CD4-positive, alpha-beta T cell treated with Interferon gamma for 1 hour (primary cell): ENCODE measurements around the gene KIAA0753.

Source experiments
- DNase-seq: peaks from one replicate; pipeline ENCODE4 v3.0.0-alpha.2; 2020

KIAA0753 gene

DNA sequence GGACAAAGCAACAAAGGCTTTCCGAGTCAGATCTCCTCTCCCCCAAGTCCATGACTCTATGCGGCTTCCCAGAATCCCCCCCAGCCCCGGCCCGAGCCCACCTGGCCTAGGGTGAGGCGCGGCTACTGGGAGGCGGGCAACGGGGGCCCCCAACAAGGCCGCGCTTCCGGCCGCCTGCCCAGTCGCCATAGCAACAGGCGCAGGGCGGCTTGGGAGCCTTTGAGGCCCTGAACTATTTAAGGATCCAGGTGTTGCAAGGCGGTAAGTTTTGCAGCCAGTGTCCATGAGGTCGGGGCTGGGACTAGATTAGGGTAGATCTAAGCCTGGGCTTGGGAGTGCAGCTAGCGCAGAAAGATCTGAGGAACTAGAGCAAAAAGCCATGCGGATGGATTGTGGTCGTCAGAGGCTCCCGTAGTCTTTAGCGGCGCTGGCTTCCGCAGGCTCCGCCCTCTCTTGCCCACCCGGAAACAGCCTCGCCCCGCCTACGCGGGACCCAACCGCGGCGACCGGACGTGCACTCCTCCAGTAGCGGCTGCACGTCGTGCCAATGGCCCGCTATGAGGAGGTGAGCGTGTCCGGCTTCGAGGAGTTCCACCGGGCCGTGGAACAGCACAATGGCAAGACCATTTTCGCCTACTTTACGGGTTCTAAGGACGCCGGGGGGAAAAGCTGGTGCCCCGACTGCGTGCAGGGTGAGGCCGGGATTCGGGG is at the start of gene KIAA0753, which contains the start of gene TXNDC17:
Gene KIAA0753 (minus strand): TSS at position 176 of the 711 bp plus-strand sequence. CDS start 5,608 bp downstream, outside the sequence.
Gene TXNDC17 (plus strand): TSS at position 525 of the 711 bp plus-strand sequence. CDS start 23 bp downstream, at position 548.
- peak; percentile 88 for DNase-seq

DNA sequence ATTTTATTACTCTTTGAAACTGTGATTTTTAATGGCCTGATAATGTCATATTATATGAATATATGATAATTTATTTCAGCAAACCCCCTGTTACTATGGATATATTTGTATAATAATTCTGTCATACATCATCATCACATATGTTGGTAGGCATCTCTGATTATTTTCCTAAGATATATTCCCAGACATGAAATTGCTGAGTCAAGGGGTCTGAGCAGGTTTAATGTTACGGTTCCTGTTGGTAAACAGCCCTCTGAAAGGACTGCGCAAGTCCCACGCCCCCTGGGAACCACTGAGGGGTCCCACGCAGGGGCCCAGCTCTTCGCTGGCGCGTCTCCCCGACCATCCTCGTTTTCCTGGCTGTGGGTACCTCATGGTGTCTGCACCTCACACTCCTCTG is 48.4 kb upstream of the KIAA0753 start:
- no peak for DNase-seq

DNA sequence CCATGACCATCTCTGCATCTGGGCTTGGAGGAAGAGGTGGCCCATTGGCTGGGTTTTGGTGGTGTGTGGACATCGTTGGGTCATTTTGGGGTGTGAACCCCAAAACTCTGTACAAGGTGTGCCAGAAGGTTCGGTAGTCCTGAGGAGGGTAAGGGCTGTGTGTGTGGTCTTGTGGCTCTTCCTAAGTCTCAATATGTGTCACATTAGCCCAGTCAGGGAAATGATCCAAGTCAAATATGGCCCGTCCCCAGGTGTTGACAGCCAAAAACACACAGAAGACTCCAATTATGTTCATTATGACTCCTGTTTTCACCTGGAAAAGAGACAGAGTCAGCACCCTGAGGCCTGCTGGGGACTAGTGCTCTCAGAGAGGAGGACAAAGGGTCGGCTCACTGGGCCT is 45.5 kb upstream of the KIAA0753 start:
- no peak for DNase-seq

DNA sequence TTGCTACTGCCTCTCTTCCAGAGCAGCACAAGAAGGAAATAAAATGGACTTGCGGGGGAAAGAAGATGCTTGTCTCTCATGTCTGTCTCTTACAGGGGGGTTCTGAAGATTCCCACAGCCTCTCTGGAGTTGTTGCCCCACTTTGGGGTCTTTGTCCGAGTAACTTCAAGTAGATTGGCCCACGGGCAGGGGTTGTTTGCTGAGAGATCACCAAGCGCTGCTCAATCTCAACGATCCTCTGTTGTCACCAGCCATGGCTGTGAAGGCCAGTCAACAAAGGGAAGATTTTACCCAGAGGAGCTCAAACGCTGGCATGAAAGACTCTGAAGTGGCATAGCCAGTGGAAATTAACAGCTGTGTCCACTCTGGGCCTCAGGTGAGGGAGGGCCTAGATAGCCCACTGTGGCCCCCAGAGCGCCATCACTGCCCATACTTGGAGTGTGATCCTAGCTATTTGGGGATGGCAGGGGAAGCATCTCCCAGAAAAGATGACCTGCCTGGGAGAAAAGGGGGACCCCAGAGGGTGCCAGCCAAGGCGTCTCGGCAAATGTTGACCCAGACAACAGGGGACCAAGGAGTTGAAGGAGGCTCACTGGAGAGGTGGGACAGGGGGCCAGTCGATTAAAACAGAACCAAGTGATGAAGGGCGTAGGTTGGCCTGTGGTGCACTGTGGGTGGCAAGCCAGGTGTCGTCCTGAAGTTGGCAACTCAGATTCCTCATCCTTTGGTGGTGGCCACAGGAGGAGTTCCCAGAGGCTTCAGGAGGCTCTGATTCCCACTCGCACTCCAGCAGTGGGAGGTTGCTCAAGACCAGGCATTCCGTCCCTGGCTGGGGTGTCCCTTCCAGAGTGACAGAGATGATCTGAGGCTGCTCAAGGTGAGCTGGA is 44.6 kb upstream of the KIAA0753 start:
- no peak for DNase-seq

DNA sequence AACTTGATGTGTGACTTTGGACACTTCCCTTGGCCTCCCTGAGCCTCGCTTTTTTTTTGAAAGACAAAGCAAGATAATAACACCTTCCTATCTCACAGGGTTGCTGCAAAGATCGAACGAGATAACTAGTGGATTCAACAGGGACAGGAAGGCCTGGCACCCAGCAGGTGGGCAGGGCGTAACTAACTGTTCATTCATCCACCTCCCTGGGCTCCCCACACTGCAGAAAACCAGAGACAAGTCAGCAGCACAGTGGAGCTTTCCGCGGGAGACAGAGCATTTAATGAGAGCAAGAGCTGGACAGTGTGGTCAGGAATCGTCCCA is 43.9 kb upstream of the KIAA0753 start:
- no peak for DNase-seq

DNA sequence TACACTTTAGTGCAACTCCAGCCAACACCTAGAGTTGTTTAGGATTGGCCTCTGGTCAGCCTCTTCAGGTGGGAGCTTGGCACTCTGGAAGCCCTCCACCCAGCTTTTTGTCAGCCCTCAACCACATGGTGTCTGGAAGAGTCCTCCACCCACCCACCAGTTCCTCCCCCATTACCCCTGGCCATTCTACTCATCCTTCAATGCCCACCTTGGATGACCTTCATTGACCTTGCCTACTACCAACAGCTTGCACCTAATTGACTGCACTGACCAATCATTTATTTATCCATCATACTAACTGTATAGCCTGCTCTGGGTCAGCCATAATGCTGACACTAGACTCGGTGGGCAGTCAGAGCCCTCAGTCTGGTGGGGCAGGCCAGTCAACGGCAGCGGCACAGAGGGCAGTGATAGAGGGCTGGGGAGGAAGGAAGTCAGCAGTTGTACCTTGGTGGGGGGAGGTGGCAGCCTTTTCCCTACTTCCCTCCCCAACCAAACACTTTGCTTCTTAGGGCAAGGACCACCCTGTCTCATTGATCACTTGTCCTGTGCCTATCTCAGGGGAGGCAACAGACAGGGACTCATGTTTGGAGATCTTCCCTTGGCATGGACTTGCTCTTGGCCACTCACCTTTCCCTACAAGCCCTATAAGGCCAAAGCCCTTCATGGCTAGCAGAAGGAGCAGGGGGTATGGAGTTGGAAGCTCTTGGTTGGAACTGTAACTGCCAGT is 43.4 kb upstream of the KIAA0753 start:
- no peak for DNase-seq

DNA sequence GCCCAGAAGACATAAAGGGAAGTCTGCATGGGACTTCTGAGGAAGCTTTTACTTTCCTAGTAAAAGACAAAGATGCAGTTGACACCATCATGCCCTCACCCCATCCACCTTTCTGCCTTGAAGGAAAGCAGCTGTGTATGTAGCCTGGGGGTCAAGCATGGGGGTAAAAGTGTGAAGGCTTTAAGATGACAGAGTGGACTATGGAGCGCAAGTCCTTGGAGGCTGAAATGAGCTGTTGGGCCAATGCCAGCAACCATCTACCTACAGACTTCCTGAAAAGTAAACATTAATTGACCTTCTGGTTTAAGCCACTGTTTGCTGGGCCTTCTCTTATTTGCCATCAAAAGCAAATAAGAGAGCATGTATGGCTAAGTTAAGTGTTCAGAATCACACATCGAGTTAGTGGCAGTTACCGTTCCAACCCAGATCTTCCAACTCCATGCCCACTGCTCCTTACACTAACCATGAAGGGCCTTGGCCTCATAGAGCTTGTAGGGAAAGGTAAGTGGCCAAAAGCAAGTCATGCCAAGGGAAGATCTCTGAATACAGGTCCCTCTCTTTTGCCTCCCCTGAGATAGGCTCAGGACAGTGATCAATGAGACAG is 42.7 kb upstream of the KIAA0753 start:
- DNase-seq = no peak

DNA sequence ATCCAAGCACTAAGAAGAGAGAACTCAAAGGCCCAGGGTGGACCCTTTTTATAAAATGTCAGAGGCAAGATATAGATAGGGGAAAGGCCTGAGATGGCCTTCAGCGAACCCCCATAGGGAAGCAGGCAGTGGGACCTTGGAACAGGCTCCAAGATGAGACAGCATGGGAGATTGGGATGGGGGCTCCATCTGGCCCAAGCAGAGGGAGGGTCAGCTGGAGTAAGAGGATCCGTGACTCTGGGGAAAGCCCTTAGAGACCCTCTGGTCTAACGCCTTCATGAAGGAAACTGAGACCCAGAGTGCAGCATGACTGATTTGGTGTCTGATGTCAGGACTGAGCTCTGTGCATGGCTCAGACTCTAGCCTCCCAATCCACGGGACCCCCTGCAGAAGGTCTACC is 41.8 kb upstream of the KIAA0753 start:
- no peak for DNase-seq

DNA sequence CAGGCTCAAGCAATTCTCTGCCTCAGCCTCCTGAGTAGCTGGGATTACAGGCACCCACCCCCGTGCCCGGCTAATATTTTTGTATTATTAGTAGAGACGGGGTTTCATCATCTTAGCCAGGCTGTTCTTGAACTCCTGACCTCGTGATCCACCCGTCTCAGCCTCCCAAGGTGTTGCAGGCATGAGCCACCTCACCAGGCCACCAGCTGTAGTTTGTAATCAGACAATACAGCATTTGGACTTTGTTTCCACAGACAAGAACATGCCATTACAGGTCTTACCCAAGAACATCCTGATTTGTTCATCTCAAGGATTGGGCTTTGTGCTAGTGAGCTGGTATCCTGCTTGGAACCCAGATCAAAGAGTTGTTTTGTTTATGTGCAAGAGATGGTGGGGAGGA is 41.2 kb upstream of the KIAA0753 start:
- no peak for DNase-seq

DNA sequence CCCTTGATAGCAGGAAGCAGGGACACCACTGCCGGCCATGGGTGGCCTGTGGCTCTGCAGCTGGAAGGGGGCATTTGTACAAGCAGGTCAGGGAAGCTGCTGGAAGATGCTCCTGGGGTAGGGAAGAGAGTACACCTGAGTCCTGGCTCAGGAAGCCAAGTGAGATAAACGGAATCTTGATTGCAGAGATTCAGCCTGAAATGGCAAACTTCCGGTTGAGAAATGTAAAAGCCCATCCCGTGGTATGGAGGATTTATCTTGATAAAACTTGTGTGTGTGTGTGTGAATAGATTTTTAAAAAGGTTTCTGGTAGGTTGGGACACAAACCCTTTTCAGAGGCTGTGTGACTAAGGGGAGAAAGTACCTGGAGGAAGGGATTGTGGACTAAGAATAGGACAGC is 40.7 kb upstream of the KIAA0753 start:
- no peak for DNase-seq

DNA sequence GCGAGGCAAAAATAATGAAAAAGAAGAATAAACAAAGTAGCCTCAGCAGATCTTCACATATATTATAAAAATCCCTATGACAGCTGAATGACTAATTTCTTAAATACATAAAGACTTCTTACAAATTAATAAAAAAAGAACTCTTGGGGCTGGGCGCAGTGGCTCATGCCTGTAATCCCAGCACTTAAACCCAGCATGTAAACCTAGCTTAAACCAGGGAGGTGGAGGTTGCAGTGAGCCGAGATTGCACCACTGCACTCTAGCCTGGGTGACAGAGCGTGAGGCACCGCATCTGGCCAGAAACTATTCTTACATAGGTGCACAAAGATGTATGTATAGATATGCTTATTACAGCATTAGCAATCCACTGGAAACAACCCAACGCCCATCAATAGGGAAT is 38.7 kb upstream of the KIAA0753 start:
- DNase-seq = no peak

DNA sequence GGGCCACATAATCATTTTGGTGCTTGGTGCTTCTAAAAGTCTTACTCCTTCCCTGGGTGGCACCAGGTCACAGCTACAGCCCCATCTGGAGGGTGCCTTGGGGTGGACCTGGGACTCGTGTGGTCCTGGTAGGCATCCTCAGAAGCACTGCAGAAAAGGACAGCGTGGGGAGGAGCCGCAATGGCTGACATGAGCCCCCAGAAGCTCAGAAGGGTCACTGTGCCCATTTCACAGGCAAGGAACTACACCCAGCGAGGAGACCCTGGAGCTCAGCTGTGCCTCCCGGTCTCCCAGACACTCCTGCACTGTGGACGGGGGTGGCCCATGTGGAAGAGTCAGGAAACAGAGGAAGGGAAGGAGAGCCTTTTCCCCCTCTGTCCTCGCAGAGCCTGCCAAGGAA is 37.4 kb upstream of the KIAA0753 start:
- DNase-seq = no peak

DNA sequence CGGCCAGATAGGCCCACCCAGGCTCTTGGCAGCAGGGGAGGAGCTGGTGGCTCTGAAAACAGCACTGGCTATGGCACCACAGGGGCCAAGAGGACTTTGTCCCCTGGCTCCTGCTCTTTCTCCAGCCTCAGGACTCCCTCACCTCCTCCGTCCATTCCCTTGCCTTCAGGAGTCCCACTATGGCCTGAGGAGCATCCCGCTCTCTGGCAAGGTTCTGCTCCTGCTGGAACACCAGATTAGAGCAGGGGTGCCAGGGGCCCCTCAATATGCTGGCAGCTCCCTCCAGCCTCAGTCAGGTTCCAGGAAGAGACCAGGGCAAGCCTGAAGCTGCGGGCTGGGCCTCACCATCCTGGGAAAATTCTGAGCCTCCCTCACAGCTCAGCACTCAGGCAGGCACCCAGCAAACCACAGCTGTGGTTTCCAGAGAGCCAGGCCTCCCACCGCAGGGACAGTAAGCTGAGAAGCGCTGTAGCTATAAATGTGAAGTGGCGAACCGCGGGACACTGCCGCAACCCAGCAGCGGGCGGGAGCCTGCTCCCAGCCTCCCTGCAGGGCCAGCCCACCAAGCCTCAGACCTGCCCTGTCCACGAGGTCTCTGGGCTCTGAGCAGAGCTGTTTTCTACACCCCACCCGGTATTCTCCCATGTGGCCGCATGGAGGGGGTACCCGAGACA is 36.8 kb upstream of the KIAA0753 start:
- DNase-seq = no peak

DNA sequence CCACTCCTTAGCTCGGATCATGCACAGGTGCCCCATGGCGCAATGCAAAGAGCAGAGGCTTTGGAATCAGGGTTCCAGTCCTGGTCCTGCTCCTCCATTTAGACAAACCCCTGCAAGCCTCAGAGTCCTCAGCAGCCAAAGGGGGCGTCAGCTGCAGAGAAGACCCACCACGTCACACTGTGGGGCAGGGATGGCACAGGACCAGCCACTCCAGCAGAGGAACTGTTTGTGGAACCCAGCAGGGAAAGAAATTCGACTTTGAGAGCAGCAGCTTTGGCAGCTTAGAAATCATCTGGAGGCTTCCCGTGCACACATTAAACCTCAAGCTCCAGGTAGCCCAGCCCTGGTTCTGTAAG is 36.3 kb upstream of the KIAA0753 start:
- no peak for DNase-seq

DNA sequence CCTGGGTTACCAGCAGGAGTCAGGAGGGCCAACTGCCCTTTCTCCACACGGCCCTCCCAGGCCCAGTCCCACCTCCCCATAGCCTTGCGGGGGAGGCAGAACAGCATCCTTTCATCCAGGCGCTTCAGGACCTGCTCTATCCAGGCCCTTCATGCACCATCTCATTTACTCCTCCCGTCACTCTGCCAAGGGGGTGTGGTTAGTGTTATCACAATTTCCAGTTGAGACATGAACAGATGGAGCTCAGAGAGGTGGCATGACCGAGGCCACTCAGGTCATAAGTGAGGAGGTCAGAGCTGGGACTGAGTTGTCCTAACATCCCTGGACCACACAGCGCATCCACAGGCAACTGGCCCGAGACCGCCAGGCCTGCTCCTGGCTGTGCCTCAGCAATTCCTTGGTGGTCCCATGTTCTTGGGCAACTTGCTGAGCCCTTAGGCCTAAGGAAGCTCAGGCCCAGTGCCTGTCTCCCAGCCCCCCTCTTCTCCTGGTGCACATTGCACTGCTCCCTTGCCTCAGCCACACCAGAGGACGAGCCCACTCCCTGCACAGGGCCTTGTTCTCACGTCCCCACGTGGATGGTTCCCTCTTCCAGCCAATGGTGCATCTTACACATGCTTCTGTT is 34.8 kb upstream of the KIAA0753 start:
- DNase-seq = no peak

DNA sequence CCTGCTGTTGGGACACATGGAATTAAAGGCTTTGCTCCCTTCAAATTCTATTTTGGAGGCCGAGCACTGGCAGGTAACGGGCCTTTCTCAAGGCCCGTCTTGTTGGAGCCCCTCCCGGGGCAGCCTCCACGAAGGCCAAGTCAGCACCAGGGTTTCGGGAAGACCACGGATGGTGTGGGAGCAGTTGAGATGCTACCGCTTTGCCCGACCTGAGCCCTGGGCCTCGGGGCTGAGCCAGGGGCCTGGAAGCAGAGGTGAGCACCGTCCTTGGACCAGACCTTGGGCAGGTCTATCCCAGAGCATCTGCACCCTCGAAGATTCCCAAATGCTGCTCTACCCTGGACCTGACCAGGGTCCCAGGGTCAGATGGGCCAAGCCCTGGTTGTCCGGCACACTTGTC is 34.1 kb upstream of the KIAA0753 start:
- DNase-seq = no peak

DNA sequence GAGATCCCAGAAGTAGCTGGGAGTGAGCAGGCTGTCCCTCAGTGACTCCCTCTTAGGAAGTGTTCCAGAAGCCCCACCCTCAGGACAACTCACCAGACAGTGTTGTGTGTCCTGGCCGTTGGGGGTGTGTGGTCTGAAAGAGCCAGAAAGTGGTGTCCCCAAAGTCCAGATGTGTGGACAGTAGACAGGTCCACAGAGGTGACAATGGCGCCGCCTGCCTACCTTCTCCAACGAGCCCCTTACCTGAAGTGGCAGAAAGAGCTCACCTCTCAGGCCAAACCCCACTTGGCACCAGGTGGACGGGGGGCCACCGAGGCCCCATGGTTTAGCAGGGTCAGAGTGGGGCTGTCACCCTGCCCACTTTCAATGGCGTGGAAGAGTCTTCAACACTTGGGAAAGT is 30.9 kb upstream of the KIAA0753 start:
- no peak for DNase-seq

DNA sequence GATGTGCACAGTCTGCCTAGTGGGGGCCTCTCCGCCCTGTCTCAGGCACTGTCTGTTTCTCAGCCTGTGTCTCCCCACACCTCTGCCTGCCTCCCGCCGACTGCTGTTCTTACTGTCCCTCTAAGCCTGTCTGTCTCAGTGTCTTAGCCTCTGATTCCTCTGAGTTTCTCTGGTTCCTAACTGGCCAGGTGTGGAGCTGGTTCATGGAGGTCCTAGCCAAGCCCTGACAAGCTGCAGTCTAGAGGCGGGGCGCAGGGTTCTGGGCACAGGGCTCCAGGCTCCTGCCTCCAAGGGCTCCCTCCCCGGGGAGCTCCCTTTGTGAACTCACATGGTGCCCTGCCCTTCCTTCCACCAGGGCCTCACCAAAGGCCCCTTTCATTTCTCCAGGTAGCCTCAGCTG is 30.5 kb upstream of the KIAA0753 start:
- no peak for DNase-seq

DNA sequence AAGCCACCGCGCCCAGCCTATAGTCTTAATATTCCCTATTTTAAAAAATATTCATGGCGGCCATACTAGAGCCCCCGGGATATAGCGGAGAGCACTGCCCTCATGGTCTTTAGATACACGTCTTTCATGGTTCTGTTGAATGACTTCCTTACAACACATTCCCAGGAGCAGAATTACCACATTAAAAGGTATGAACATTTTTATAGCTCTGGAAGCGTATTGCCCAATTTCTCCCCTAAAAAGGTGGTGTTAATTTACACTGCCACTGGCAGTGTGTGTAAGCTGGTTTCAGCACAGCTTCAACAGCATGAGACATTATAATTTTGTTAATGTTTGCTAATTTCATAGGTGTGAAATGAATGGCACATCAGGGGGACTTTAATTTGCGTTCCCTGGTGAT is 30.1 kb upstream of the KIAA0753 start:
- DNase-seq = no peak

DNA sequence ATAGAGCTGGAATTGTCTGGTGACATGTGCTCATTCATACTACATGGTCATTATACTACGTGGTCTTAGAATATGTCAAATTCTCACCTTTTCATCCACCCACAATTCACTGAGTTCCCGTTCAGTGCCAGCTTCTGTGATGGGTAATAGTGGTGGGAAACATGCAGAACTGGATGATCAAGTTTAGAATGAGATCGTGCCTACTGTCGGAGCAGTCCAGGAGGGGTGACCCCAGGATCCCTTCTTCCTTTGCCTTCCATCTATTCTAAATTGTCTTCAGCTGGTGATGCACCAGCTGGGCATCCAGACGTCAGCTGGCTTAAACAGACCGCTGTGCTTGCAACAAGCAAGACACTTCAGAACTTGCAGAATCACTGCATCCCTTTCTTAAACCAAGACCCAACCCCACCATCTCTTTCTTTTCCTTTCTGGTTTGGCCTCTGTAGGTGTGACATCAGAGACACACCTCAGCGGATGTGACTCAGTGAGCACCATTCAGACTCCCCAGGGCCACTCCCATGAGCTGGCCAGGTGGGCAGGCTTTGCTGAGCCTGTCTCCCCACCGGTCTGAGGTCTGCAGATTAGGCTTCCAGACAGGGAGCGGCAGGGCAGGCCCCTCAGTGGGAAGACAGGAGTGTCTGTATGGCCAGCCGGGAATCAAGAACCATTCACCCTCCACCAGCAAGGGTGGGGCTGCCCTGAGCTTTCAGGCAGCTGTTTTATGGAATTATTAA is 29.1 kb upstream of the KIAA0753 start:
- DNase-seq = no peak

DNA sequence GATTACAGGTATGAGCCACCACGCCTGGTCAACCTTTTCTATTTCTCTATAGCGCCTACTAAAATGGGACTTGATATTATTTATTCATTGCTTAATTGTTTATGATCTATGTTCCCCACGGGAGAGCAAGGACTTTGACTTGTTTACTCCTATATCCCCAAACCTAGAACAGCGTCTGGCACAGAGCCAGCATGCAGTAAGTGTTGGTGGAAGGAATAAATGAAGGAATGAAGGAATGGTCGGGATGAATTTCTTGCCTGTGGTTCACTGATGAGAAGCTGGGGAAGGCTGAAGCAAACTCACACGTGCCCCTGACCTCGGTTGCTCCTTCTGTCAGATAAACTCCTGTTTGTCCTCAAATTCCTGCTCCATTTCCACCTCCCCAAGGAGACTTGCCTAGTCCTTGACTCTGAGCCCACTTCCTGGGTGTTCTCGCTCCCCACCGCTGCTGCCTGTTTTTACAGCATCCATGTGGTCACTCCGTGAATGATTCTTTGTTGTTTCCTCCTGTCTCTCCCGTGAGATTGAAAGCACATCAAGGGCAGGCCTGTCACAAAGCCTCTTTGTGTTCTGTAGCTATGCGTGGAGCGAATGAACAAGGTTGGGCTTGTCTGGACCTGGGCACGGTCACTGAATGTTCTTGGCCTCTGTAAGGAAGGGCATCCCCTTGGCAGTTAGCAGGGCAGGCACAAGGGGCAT is 28.4 kb upstream of the KIAA0753 start:
- no peak for DNase-seq
